ENCODE results near the gene FLG2. TPM values are rescaled to one million over a fixed set of nuclear protein-coding genes. Genes with fewer than 3 reads are reported as not detected.

FLG2 gene
- total RNA-seq, 2 experiments from 2014 or later, result not detected

Other genes starting within 250 kb of the FLG2 start
- gene TCHH, start 244.6 kb downstream of the FLG2 start, total RNA-seq, result under 1 TPM; 0.12 to 0.22 TPM
- not detected for gene RPTN, start 200.8 kb downstream of the FLG2 start, total RNA-seq
- not detected for gene HRNR, start 135.8 kb downstream of the FLG2 start, total RNA-seq
- not detected for gene FLG, start 34.8 kb downstream of the FLG2 start, total RNA-seq
- not detected for gene CRNN, start 54.3 kb upstream of the FLG2 start, total RNA-seq
- not detected for gene LCE5A, start 150.8 kb upstream of the FLG2 start, total RNA-seq
- gene CRCT1, start 154.5 kb upstream of the FLG2 start, total RNA-seq, result not detected
- gene LCE3E, start 206.8 kb upstream of the FLG2 start, total RNA-seq, result not detected
- not detected for gene LCE3D, start 220.5 kb upstream of the FLG2 start, total RNA-seq
- not detected for gene LCE3C, start 240.2 kb upstream of the FLG2 start, total RNA-seq